HepG2 (cell line): Measurements from ENCODE around the gene VPS13D.

Experiments used
- CEBPG ChIP-seq: IDR thresholded peaks from 2 replicates; pipeline ENCODE4 v1.6.1; 2016
- HNF4A ChIP-seq: sonication (generic); formaldehyde crosslinking; IDR thresholded peaks from 2 replicates; pipeline ENCODE4 v1.4.0; 2020; ENCODE audit warnings: missing genetic modification reagents
- IRF1 ChIP-seq: sonication (generic); formaldehyde crosslinking; IDR thresholded peaks from 2 replicates; pipeline ENCODE4 v1.4.0; 2020; ENCODE audit warnings: low read depth, mild to moderate bottlenecking, missing genetic modification reagents
- KAT2B ChIP-seq: fragments of 150-350 bp; IDR thresholded peaks from 2 replicates; pipeline ENCODE4 v1.6.1; 2014; ENCODE audit warnings: low read depth, low read length, borderline replicate concordance
- RCOR2 ChIP-seq: IDR thresholded peaks from 2 replicates; pipeline ENCODE4 v1.6.1; 2016; ENCODE audit warnings: missing biosample characterization, missing genetic modification reagents
- ZNF253 ChIP-seq: sonication (generic); formaldehyde crosslinking; IDR thresholded peaks from 2 replicates; pipeline ENCODE4 v1.8.0; 2022; ENCODE audit warnings: mild to moderate bottlenecking, missing genetic modification reagents, borderline replicate concordance
- TF ChIP-seq, protein P1 (sequence below), 2 experiments: sonication (generic) in 1 of 2; formaldehyde crosslinking in 1 of 2; IDR thresholded peaks; 2 replicates each; pipeline versions ENCODE4 v1.5.1 to v1.6.1; 2011 to 2020; ENCODE audit warnings: borderline replicate concordance in 1 of 2, low read depth in 1 of 2, low read length in 1 of 2, mild to moderate bottlenecking in 1 of 2, missing genetic modification reagents in 1 of 2, moderate library complexity in 1 of 2
- TF ChIP-seq, protein P2 (sequence below): sonication (generic); formaldehyde crosslinking; IDR thresholded peaks from 2 replicates; pipeline ENCODE4 v1.5.0; 2020; ENCODE audit warnings: mild to moderate bottlenecking, missing genetic modification reagents, moderate library complexity

- TF ChIP-seq IRF1 (CRISPR knock-in tag): no peak
- TF ChIP-seq RCOR2 (CRISPR knock-in tag): no peak
- TF ChIP-seq CEBPG (CRISPR knock-in tag): no peak
- TF ChIP-seq KAT2B: no peak
- TF ChIP-seq HNF4A (CRISPR knock-in tag): no peak
- TF ChIP-seq, protein P1, sequence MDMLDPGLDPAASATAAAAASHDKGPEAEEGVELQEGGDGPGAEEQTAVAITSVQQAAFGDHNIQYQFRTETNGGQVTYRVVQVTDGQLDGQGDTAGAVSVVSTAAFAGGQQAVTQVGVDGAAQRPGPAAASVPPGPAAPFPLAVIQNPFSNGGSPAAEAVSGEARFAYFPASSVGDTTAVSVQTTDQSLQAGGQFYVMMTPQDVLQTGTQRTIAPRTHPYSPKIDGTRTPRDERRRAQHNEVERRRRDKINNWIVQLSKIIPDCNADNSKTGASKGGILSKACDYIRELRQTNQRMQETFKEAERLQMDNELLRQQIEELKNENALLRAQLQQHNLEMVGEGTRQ (IDR thresholded peaks at IDR 0.05; ENCODE audit: low read depth, low read length): no peak
- TF ChIP-seq, protein P1 (CRISPR knock-in tag; IDR thresholded peaks at IDR 0.05; ENCODE audit: borderline replicate concordance): no peak
- no peak for TF ChIP-seq ZNF253 (CRISPR knock-in tag)
- TF ChIP-seq, protein P2, sequence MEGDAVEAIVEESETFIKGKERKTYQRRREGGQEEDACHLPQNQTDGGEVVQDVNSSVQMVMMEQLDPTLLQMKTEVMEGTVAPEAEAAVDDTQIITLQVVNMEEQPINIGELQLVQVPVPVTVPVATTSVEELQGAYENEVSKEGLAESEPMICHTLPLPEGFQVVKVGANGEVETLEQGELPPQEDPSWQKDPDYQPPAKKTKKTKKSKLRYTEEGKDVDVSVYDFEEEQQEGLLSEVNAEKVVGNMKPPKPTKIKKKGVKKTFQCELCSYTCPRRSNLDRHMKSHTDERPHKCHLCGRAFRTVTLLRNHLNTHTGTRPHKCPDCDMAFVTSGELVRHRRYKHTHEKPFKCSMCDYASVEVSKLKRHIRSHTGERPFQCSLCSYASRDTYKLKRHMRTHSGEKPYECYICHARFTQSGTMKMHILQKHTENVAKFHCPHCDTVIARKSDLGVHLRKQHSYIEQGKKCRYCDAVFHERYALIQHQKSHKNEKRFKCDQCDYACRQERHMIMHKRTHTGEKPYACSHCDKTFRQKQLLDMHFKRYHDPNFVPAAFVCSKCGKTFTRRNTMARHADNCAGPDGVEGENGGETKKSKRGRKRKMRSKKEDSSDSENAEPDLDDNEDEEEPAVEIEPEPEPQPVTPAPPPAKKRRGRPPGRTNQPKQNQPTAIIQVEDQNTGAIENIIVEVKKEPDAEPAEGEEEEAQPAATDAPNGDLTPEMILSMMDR (CRISPR knock-in tag): no peak
These were observed 40.5 kb upstream of the VPS13D start for GRCh38 chr1:12189328-12189682.
